ENCODE measurements around the gene FAM20C. TPM values are rescaled to one million over a fixed set of nuclear protein-coding genes. Genes with fewer than 3 reads are reported as not detected.

FAM20C gene
- total RNA-seq, 4 donors from 2014 or later: 3.8 to 28.8 (median 16.4) TPM

DNA sequence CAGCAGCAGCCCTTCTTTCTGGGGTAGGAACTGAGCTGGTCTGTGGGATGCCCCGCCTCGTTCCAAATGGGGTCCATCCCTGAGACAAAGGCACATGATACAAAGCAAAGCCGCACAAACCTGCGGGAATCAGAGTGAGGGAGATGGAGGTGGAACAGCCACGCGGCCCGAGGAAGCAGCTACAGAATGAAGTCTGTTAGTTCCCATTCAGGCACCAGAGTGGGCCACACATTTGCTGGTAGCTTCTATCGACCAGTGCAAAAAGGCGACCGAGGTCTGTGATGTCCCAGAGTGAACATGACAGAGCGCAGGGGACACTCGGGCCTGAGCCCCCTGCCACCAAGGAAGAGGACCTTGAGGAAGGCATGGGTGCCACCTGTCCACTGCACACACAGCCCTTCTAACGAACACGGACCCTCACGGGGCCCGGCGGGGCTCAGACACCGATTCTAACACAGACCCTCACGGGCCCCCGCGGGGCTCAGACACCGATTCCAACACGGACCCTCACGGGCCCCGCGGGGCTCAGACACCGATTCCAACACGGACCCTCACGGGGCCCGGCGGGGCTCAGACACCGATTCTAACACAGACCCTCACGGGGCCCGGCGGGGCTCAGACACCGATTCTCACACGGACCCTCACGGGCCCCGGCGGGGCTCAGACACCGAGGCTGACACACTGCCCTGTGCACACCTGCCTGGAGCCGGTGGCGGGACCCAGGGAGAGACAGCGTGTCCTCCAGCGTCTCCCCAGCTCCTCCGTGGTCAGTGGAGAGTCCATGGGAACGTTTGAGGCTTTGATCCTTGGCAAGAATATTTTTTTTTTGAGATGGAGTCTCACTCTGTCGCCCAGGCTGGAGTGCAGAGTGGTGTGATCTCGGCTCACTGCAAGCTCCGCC is 32.8 kb upstream of the FAM20C start:
- H3K9me3 ChIP-seq: no peaks in the 10 kb centered on the region
- DNase-seq: no peak
- no peaks in the 10 kb centered on the region for H3K36me3 ChIP-seq
- intact Hi-C loops (cut with DNase I; ENCODE audit: low total_unique reads): no loop called here
- H3K4me1 ChIP-seq: no peaks in the 10 kb centered on the region
- no peak overlapping the region for H3K27ac ChIP-seq
- H3K27me3 ChIP-seq: no peaks in the 10 kb centered on the region
- TF ChIP-seq, protein P1, sequence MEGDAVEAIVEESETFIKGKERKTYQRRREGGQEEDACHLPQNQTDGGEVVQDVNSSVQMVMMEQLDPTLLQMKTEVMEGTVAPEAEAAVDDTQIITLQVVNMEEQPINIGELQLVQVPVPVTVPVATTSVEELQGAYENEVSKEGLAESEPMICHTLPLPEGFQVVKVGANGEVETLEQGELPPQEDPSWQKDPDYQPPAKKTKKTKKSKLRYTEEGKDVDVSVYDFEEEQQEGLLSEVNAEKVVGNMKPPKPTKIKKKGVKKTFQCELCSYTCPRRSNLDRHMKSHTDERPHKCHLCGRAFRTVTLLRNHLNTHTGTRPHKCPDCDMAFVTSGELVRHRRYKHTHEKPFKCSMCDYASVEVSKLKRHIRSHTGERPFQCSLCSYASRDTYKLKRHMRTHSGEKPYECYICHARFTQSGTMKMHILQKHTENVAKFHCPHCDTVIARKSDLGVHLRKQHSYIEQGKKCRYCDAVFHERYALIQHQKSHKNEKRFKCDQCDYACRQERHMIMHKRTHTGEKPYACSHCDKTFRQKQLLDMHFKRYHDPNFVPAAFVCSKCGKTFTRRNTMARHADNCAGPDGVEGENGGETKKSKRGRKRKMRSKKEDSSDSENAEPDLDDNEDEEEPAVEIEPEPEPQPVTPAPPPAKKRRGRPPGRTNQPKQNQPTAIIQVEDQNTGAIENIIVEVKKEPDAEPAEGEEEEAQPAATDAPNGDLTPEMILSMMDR (IDR thresholded peaks at IDR 0.05): no peak
- no peak for TF ChIP-seq POLR2A (IDR thresholded peaks at IDR 0.05)
- no peak overlapping the region for H3K4me3 ChIP-seq

DNA sequence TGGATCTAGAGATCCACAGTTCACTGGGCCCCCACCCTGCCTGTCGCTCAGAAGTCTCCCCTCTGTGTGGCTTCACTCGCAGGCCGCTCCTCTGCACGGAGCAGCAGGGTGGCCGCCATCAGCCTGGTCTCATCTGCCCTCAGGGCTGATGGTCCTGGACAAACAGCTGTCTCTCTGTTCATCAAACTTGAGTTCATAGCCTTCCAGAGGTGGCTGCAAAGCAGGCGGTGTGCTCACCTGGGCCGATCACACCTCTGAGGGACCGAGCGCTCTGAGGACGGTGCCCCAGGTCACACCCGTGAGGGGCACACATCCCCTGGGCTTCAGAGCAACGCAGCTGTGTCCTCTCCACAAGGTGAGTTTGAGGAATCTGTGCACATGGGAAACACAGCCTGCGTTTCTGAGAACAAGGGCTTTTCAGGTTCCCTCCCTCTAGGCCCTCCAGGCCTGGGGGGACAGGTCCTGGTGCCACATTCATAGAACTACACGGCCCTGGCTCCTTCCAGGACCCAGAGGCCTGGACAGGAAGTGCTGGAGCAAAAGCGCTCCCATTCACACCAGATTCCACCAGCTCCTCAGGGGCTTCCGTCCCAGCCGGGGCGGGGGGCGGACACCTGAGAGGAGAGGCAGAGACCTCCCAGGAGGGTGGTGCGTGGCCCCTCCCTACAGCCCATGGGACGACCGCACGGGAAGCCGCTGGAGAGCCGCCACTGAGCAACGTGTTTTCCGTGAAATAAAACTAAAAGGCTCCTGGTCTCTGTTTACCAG is 31.2 kb upstream of the FAM20C start:
- Histone ChIP-seq H3K27me3 (no peaks in the 10 kb centered on the region), H3K27ac (no peak overlapping the region), H3K4me3 (no peak overlapping the region), H3K4me1 (no peaks in the 10 kb centered on the region), H3K36me3 (no peaks in the 10 kb centered on the region), H3K9me3 (no peaks in the 10 kb centered on the region)
- TF ChIP-seq POLR2A (IDR thresholded peaks at IDR 0.05): no peak
- TF ChIP-seq, protein P1 (IDR thresholded peaks at IDR 0.05): no peak
- intact Hi-C loops (cut with DNase I; ENCODE audit: low total_unique reads): no loop called here
- DNase-seq: no peak

GRCh38 chr7:162632-163297 is 29.6 kb upstream of the FAM20C start:
- no peak overlapping the region for H3K4me3 ChIP-seq
- TF ChIP-seq, protein P1 (IDR thresholded peaks at IDR 0.05): no peak
- TF ChIP-seq POLR2A (IDR thresholded peaks at IDR 0.05): no peak
- no peak for DNase-seq
- no peaks in the 10 kb centered on the region for H3K4me1 ChIP-seq
- intact Hi-C loops (cut with DNase I; ENCODE audit: low total_unique reads): no loop called here
- H3K27me3 ChIP-seq: no peaks in the 10 kb centered on the region
- H3K36me3 ChIP-seq: no peaks in the 10 kb centered on the region
- H3K27ac ChIP-seq: no peak overlapping the region
- H3K9me3 ChIP-seq: no peaks in the 10 kb centered on the region

DNA sequence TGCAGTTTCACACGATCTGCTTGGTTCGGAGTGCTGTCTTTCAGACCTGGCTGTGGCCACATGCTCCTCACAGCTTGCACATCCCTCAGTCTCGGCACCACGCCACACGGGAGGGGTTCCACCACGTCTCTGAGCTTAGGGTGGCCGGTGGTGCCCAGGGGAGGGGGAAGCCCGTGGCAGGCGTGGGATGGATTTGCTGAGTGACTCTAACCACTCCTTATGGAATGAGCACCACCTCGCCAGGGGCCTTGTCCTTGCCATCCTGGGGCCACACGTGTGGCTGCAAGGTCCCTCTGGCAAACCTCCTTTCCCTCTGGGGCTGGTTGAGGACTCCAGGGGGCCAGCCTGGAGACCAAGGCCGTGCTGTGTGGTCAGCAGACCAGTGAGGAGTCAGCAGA is 29.1 kb upstream of the FAM20C start:
- intact Hi-C loops (cut with DNase I; ENCODE audit: low total_unique reads): no loop called here

More for the DNA sequence above, 29.1 kb upstream of the FAM20C start:
- H3K27ac ChIP-seq: no peak overlapping the region
- no peaks in the 10 kb centered on the region for H3K4me1 ChIP-seq
- no peak for DNase-seq
- TF ChIP-seq, protein P1 (IDR thresholded peaks at IDR 0.05): no peak
- no peak for TF ChIP-seq POLR2A (IDR thresholded peaks at IDR 0.05)
- no peaks in the 10 kb centered on the region for H3K36me3 ChIP-seq
- no peaks in the 10 kb centered on the region for H3K27me3 ChIP-seq
- H3K9me3 ChIP-seq: no peaks in the 10 kb centered on the region
- H3K4me3 ChIP-seq: no peak overlapping the region
